GM12801 (cell line): ENCODE results near the gene HMCN1.

Experiments
- CTCF ChIP-seq: IDR thresholded peaks from one replicate; pipeline ENCODE4 v1.5.1; 2011; ENCODE audit warnings: control low read depth; ENCODE audit not compliant: insufficient read length; ENCODE audit errors: extremely low read depth

Gene HMCN1

GRCh38 chr1:185984113-185984836 lies 250.1 kb downstream of the HMCN1 start:
- TF ChIP-seq CTCF, result no peak

- TF ChIP-seq CTCF, result no peak
Observed at GRCh38 chr1:185987611-185988321, 253.6 kb downstream of the HMCN1 start.

GRCh38 chr1:185990565-185990964 lies 256.4 kb downstream of the HMCN1 start:
- TF ChIP-seq CTCF, result no peak

GRCh38 chr1:185991266-185991665 lies 257.1 kb downstream of the HMCN1 start:
- no peak for TF ChIP-seq CTCF

GRCh38 chr1:185996211-185996610 lies 262.0 kb downstream of the HMCN1 start:
- TF ChIP-seq CTCF, result no peak

- no peak for TF ChIP-seq CTCF
Observed at GRCh38 chr1:185998391-185998790, 264.2 kb downstream of the HMCN1 start.

GRCh38 chr1:186002406-186002805 lies 268.2 kb downstream of the HMCN1 start:
- no peak for TF ChIP-seq CTCF
